ENCODE measurements around the gene ACTN4.

The ACTN4 gene

GRCh38 chr19:38698225-38699026 is 51.0 kb downstream of the ACTN4 start:
- no peak for DNase-seq

GRCh38 chr19:38699027-38699346 is 51.5 kb downstream of the ACTN4 start:
- no peak for DNase-seq

GRCh38 chr19:38699647-38700349 is 52.3 kb downstream of the ACTN4 start:
- DNase-seq: no peak

- no peak for DNase-seq
Observed at GRCh38 chr19:38700350-38700901, 53.0 kb downstream of the ACTN4 start.

GRCh38 chr19:38700902-38701454 is 53.5 kb downstream of the ACTN4 start:
- DNase-seq: no peak

- DNase-seq: no peak
Observed at GRCh38 chr19:38701455-38702063, 54.1 kb downstream of the ACTN4 start.

GRCh38 chr19:38702278-38702677 is 54.8 kb downstream of the ACTN4 start:
- no peak for DNase-seq

- no peak for DNase-seq
Observed at GRCh38 chr19:38703509-38703908, 56.1 kb downstream of the ACTN4 start.

- no peak for DNase-seq
Observed at GRCh38 chr19:38704488-38705026, 57.1 kb downstream of the ACTN4 start.

- no peak for DNase-seq
Observed at GRCh38 chr19:38705197-38706019, 58.0 kb downstream of the ACTN4 start.

- DNase-seq: no peak
Observed at GRCh38 chr19:38706792-38707511, 59.5 kb downstream of the ACTN4 start.

GRCh38 chr19:38707512-38708114 is 60.2 kb downstream of the ACTN4 start:
- DNase-seq: peak; percentile 30

GRCh38 chr19:38708413-38709024 is 61.1 kb downstream of the ACTN4 start:
- no peak for DNase-seq

GRCh38 chr19:38709119-38709518 is 61.7 kb downstream of the ACTN4 start:
- DNase-seq: no peak

GRCh38 chr19:38709671-38710415 is 62.4 kb downstream of the ACTN4 start:
- no peak for DNase-seq

GRCh38 chr19:38710416-38710702 is 62.9 kb downstream of the ACTN4 start:
- no peak for DNase-seq

- DNase-seq: no peak
Observed at GRCh38 chr19:38710928-38711725, 63.7 kb downstream of the ACTN4 start.

GRCh38 chr19:38711726-38712153 is 64.3 kb downstream of the ACTN4 start:
- DNase-seq: no peak

- DNase-seq: no peak
Observed at GRCh38 chr19:38712161-38712748, 64.8 kb downstream of the ACTN4 start.

Measured in DMS53 (cell line).